Thyroid gland (tissue), 4 donors: ENCODE measurements around the gene NPHP4.

Source experiments
- CTCF ChIP-seq, 6 experiments: fragments of 200-600 bp in 3 of 6; fragments of 450-650 bp in 3 of 6; sonication (generic) in 3 of 6; IDR thresholded peaks; one replicate each; pipeline ENCODE4 v1.5.1; 2016 to 2019; ENCODE audit warnings: antibody characterized with exemption in 6 of 6, mild to moderate bottlenecking in 2 of 6, inconsistent platforms in 1 of 6, moderate library complexity in 1 of 6
- POLR2A ChIP-seq, 2 donors: fragments of 450-650 bp; IDR thresholded peaks; one replicate each; pipeline ENCODE4 v1.6.1; 2017; ENCODE audit warnings: antibody characterized with exemption in 2 of 2, mild to moderate bottlenecking in 2 of 2, moderate library complexity in 1 of 2

GRCh38 chr1:6019166-6019845 is 27.1 kb upstream of the NPHP4 start:
- TF ChIP-seq CTCF (IDR thresholded peaks at IDR 0.05) (no peak), POLR2A (IDR thresholded peaks at IDR 0.05) (no peak)
